HepG2 (cell line): ENCODE data around the gene KCNH1. TPM values are rescaled to one million over a fixed set of nuclear protein-coding genes. Genes with fewer than 3 reads are reported as not detected.

Experiments
- ETV5 ChIP-seq: IDR thresholded peaks from 2 replicates; pipeline ENCODE4 v1.6.1; 2018; ENCODE audit warnings: missing biosample characterization, missing genetic modification reagents, inconsistent platforms, borderline replicate concordance
- FOSL1 ChIP-seq: sonication (generic); formaldehyde crosslinking; IDR thresholded peaks from 2 replicates; pipeline ENCODE4 v1.9.0; 2021; ENCODE audit warnings: missing genetic modification reagents, borderline replicate concordance
- FOXC1 ChIP-seq: sonication (generic); formaldehyde crosslinking; IDR thresholded peaks from 2 replicates; pipeline ENCODE4 v1.8.0; 2022; ENCODE audit warnings: mild to moderate bottlenecking, missing genetic modification reagents, borderline replicate concordance
- KAT7 ChIP-seq: IDR thresholded peaks from 2 replicates; pipeline ENCODE4 v1.6.1; 2018; ENCODE audit warnings: borderline replicate concordance, missing compliant biosample characterization
- KDM2A ChIP-seq: sonication (generic); formaldehyde crosslinking; IDR thresholded peaks from 2 replicates; pipeline ENCODE4 v1.4.0; 2020; ENCODE audit warnings: low read depth, missing genetic modification reagents, borderline replicate concordance
- NCOR1 ChIP-seq: fragments of 200-600 bp; sonication (generic); IDR thresholded peaks from 2 replicates; pipeline ENCODE4 v1.7.0; 2017; ENCODE audit warnings: antibody characterized with exemption, low read length, borderline replicate concordance
- TEAD3 ChIP-seq: optimal IDR thresholded peaks from 2 replicates; pipeline ENCODE3; 2016; ENCODE audit warnings: borderline replicate concordance
- ZNF205 ChIP-seq: IDR thresholded peaks from 2 replicates; pipeline ENCODE4 v1.6.1; 2018; ENCODE audit warnings: missing biosample characterization, missing genetic modification reagents
- ZNF333 ChIP-seq: sonication (generic); formaldehyde crosslinking; IDR thresholded peaks from 2 replicates; pipeline ENCODE4 v1.4.0; 2020; ENCODE audit warnings: mild to moderate bottlenecking, missing genetic modification reagents, borderline replicate concordance
- ZNF674 ChIP-seq: sonication (generic); formaldehyde crosslinking; IDR thresholded peaks from 2 replicates; pipeline ENCODE4 v1.5.0; 2020; ENCODE audit warnings: low read depth, mild to moderate bottlenecking, missing genetic modification reagents
- ZNF878 ChIP-seq: sonication (generic); formaldehyde crosslinking; IDR thresholded peaks from 2 replicates; pipeline ENCODE4 v1.8.1; 2023; ENCODE audit warnings: mild to moderate bottlenecking, missing genetic modification reagents, moderate library complexity
- polyA plus RNA-seq, 8 experiments: library from polyadenylated mRNA; depleted of rRNA in 3 of 8; stranded (reverse) in 7 of 8; unstranded in 1 of 8; fragments of >200 nt; fragmentation: Illumina TruSeq in 4 of 8; extraction: Trizol in 4 of 8; gene quantifications; 2 replicates each; pipeline versions ENCODE4 v1.2.1 to v1.2.3, GENCODE V29; 2011 to 2016; ENCODE audit warnings: low read depth in 4 of 8, missing spikeins in 1 of 8, mixed read lengths in 1 of 8; ENCODE audit not compliant: insufficient read depth in 1 of 8
- total RNA-seq, 5 experiments: library from RNA; depleted of rRNA; stranded (reverse); fragments of >200 nt; fragmentation: Illumina TruSeq; extraction: Trizol; gene quantifications; 2 replicates each; pipeline ENCODE4 v1.2.3, GENCODE V29; 2016; ENCODE audit warnings: low read depth in 1 of 5
- TF ChIP-seq, protein P1 (sequence below), 2 experiments: IDR thresholded peaks; 2 replicates each; pipeline ENCODE4 v1.6.1; 2011 to 2012; ENCODE audit warnings: low read length in 2 of 2, borderline replicate concordance in 1 of 2, low read depth in 1 of 2, mild to moderate bottlenecking in 1 of 2, moderate library complexity in 1 of 2
- TF ChIP-seq, protein P2 (sequence below): sonication (generic); formaldehyde crosslinking; IDR thresholded peaks from 2 replicates; pipeline ENCODE4 v1.4.0; 2020; ENCODE audit warnings: missing genetic modification reagents, borderline replicate concordance
- TF ChIP-seq, protein P3 (sequence below): sonication (generic); formaldehyde crosslinking; conservative IDR thresholded peaks from 2 replicates; pipeline ENCODE4 v1.8.0; 2022; ENCODE audit warnings: mild to moderate bottlenecking, moderate library complexity, missing genetic modification reagents
- TF ChIP-seq, protein P4 (sequence below): sonication (generic); formaldehyde crosslinking; IDR thresholded peaks from 2 replicates; pipeline ENCODE4 v1.5.0; 2020; ENCODE audit warnings: mild to moderate bottlenecking, missing genetic modification reagents, borderline replicate concordance

The KCNH1 gene
- total and polyA plus RNA-seq, 2 of the 13 experiments (the other 11 are each of a cell fraction or from before 2014, with no cell fraction given) = not detected

DNA sequence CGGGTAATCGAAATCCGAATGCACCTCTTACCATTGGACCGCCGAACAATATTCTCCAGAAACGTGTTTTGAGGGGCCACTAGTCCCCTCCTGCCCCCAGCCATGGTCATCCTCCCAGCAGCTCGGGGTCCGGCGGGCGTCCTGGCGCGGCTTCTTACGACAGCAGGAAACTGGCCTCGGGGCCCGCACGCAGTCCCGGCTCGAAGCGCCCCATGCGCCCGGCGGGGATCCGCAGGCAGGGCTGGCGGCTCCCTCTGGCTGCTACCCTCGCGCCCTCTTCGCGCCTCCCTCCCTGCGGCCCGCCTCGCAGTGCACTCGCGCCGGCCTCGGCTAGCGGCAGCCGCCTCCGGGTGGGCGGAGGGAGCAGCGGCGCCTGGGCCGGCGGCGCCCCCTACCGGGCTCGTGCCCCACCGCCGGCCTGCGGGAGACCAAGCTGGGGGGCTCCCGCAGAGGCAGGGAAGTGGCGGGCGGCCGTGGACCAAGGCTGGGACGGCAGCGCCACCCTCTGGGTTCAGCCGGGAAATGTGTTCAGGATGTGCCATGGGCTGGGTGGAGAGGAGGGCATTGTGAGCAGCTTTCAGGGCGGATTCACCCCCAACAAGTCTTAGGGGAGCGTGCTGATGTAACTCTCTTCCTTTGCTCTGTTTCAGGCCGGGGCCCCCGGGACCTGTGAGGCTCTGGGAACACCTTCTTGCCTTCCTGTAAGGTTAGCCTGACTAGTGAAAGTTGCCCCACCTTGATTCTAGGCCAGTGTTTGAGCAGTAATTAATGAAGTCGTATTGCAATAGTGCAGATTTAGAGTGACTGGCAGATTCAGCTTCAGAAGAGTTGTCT is at the start of gene KCNH1 (continued):
- TF ChIP-seq, protein P1, sequence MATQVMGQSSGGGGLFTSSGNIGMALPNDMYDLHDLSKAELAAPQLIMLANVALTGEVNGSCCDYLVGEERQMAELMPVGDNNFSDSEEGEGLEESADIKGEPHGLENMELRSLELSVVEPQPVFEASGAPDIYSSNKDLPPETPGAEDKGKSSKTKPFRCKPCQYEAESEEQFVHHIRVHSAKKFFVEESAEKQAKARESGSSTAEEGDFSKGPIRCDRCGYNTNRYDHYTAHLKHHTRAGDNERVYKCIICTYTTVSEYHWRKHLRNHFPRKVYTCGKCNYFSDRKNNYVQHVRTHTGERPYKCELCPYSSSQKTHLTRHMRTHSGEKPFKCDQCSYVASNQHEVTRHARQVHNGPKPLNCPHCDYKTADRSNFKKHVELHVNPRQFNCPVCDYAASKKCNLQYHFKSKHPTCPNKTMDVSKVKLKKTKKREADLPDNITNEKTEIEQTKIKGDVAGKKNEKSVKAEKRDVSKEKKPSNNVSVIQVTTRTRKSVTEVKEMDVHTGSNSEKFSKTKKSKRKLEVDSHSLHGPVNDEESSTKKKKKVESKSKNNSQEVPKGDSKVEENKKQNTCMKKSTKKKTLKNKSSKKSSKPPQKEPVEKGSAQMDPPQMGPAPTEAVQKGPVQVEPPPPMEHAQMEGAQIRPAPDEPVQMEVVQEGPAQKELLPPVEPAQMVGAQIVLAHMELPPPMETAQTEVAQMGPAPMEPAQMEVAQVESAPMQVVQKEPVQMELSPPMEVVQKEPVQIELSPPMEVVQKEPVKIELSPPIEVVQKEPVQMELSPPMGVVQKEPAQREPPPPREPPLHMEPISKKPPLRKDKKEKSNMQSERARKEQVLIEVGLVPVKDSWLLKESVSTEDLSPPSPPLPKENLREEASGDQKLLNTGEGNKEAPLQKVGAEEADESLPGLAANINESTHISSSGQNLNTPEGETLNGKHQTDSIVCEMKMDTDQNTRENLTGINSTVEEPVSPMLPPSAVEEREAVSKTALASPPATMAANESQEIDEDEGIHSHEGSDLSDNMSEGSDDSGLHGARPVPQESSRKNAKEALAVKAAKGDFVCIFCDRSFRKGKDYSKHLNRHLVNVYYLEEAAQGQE (IDR thresholded peaks at IDR 0.05; ENCODE audit: borderline replicate concordance in 1 of 2, low read depth in 1 of 2, low read length in 2 of 2) = no peak
- no peak for TF ChIP-seq ZNF205 (CRISPR knock-in tag)
- no peak for TF ChIP-seq ZNF674 (CRISPR knock-in tag)
- no peak for TF ChIP-seq FOSL1
- TF ChIP-seq TEAD3 (CRISPR knock-in tag) = peak; percentile 26
- TF ChIP-seq, protein P2, sequence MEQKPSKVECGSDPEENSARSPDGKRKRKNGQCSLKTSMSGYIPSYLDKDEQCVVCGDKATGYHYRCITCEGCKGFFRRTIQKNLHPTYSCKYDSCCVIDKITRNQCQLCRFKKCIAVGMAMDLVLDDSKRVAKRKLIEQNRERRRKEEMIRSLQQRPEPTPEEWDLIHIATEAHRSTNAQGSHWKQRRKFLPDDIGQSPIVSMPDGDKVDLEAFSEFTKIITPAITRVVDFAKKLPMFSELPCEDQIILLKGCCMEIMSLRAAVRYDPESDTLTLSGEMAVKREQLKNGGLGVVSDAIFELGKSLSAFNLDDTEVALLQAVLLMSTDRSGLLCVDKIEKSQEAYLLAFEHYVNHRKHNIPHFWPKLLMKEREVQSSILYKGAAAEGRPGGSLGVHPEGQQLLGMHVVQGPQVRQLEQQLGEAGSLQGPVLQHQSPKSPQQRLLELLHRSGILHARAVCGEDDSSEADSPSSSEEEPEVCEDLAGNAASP (CRISPR knock-in tag) = no peak; the same call in 1 of the 2 replicates
- TF ChIP-seq ZNF333 (CRISPR knock-in tag) = no peak
- TF ChIP-seq ETV5 (CRISPR knock-in tag) = no peak
- TF ChIP-seq, protein P3, sequence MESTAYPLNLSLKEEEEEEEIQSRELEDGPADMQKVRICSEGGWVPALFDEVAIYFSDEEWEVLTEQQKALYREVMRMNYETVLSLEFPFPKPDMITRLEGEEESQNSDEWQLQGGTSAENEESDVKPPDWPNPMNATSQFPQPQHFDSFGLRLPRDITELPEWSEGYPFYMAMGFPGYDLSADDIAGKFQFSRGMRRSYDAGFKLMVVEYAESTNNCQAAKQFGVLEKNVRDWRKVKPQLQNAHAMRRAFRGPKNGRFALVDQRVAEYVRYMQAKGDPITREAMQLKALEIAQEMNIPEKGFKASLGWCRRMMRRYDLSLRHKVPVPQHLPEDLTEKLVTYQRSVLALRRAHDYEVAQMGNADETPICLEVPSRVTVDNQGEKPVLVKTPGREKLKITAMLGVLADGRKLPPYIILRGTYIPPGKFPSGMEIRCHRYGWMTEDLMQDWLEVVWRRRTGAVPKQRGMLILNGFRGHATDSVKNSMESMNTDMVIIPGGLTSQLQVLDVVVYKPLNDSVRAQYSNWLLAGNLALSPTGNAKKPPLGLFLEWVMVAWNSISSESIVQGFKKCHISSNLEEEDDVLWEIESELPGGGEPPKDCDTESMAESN (CRISPR knock-in tag) = no peak
- no peak for TF ChIP-seq KAT7 (CRISPR knock-in tag)
- TF ChIP-seq, protein P4, sequence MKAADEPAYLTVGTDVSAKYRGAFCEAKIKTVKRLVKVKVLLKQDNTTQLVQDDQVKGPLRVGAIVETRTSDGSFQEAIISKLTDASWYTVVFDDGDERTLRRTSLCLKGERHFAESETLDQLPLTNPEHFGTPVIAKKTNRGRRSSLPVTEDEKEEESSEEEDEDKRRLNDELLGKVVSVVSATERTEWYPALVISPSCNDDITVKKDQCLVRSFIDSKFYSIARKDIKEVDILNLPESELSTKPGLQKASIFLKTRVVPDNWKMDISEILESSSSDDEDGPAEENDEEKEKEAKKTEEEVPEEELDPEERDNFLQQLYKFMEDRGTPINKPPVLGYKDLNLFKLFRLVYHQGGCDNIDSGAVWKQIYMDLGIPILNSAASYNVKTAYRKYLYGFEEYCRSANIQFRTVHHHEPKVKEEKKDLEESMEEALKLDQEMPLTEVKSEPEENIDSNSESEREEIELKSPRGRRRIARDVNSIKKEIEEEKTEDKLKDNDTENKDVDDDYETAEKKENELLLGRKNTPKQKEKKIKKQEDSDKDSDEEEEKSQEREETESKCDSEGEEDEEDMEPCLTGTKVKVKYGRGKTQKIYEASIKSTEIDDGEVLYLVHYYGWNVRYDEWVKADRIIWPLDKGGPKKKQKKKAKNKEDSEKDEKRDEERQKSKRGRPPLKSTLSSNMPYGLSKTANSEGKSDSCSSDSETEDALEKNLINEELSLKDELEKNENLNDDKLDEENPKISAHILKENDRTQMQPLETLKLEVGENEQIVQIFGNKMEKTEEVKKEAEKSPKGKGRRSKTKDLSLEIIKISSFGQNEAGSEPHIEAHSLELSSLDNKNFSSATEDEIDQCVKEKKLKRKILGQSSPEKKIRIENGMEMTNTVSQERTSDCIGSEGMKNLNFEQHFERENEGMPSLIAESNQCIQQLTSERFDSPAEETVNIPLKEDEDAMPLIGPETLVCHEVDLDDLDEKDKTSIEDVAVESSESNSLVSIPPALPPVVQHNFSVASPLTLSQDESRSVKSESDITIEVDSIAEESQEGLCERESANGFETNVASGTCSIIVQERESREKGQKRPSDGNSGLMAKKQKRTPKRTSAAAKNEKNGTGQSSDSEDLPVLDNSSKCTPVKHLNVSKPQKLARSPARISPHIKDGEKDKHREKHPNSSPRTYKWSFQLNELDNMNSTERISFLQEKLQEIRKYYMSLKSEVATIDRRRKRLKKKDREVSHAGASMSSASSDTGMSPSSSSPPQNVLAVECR = no peak
- TF ChIP-seq KDM2A (CRISPR knock-in tag) = peak; percentile 56; the same call in 1 of the 2 replicates
- TF ChIP-seq NCOR1 = no peak
- no peak for TF ChIP-seq ZNF878 (CRISPR knock-in tag)
- TF ChIP-seq FOXC1 (CRISPR knock-in tag) = no peak
